CD4-positive, alpha-beta memory T cell (primary cell): ENCODE data around the gene ZNF691. TPM values are rescaled to one million over a fixed set of nuclear protein-coding genes. Genes with fewer than 3 reads are reported as not detected.

ENCODE experiments used
- CTCF ChIA-PET: fragments of 350-600 bp; sonication (Branson Sonifier 250); formaldehyde crosslinking; loops from one replicate; lab custom pipeline; 2021; ENCODE audit warnings: inconsistent platforms; ENCODE audit not compliant: partially characterized antibody; lab: Charles Lee
- POLR2A ChIA-PET: fragments of 350-600 bp; sonication (Branson Sonifier 250); formaldehyde crosslinking; loops from one replicate; lab custom pipeline; 2021; ENCODE audit not compliant: partially characterized antibody; lab: Charles Lee
- DNase-seq, 5 donors: peaks; one replicate each; pipeline versions ENCODE4 v3.0.0 to v3.0.0-alpha.2; 2020 to 2022; ENCODE audit warnings: mixed read lengths in 1 of 5
- H3K27ac ChIP-seq: one replicate; pipeline ENCODE4 v1.7.0; 2013; ENCODE audit warnings: low read depth, low read length
- H3K27me3 ChIP-seq: 2 replicates; pipeline ENCODE4 v1.7.0; 2013; ENCODE audit warnings: mild to moderate bottlenecking, low read length, moderate library complexity; ENCODE audit not compliant: insufficient read depth
- H3K36me3 ChIP-seq: 2 replicates; pipeline ENCODE4 v1.7.0; 2013; ENCODE audit warnings: mild to moderate bottlenecking, low read length, moderate library complexity; ENCODE audit not compliant: insufficient read depth
- H3K4me1 ChIP-seq: 2 replicates; pipeline ENCODE4 v1.7.0; 2013; ENCODE audit warnings: mild to moderate bottlenecking, low read length, moderate library complexity; ENCODE audit not compliant: insufficient read depth
- H3K4me3 ChIP-seq, 2 donors: one replicate each; pipeline ENCODE4 v1.7.0; 2013; ENCODE audit warnings: low read length in 2 of 2, mild to moderate bottlenecking in 1 of 2
- H3K9me3 ChIP-seq, 2 donors: one replicate each; pipeline ENCODE4 v1.7.0; 2013; ENCODE audit warnings: low read length in 2 of 2, control low read depth in 1 of 2; ENCODE audit not compliant: control insufficient read depth in 1 of 2
- H3K27ac Mint-ChIP-seq, 7 donors: one replicate each; pipeline ENCODE4 v1.8.0; 2020 to 2021; ENCODE audit warnings: mixed read lengths in 7 of 7, mild to moderate bottlenecking in 6 of 7, inconsistent platforms in 3 of 7, moderate library complexity in 3 of 7
- H3K27me3 Mint-ChIP-seq, 2 donors: one replicate each; pipeline ENCODE4 v1.8.0; 2020 to 2021; ENCODE audit warnings: mixed read lengths in 2 of 2
- H3K36me3 Mint-ChIP-seq, 2 donors: one replicate each; pipeline ENCODE4 v1.8.0; 2020 to 2021; ENCODE audit warnings: mixed read lengths in 2 of 2, inconsistent platforms in 1 of 2, mild to moderate bottlenecking in 1 of 2
- H3K4me1 Mint-ChIP-seq, 4 donors: one replicate each; pipeline ENCODE4 v1.8.0; 2020 to 2021; ENCODE audit warnings: mixed read lengths in 4 of 4, mild to moderate bottlenecking in 1 of 4
- H3K4me3 Mint-ChIP-seq, 8 donors: one replicate each; pipeline ENCODE4 v1.8.0; 2020 to 2021; ENCODE audit warnings: mixed read lengths in 8 of 8, mild to moderate bottlenecking in 7 of 8, moderate library complexity in 6 of 8, inconsistent platforms in 3 of 8
- H3K9me3 Mint-ChIP-seq, 8 donors: one replicate each; pipeline ENCODE4 v1.8.0; 2020 to 2021; ENCODE audit warnings: mixed read lengths in 8 of 8, mild to moderate bottlenecking in 5 of 8, inconsistent platforms in 3 of 8, moderate library complexity in 1 of 8
- intact Hi-C: fragments of 100-400 bp; cut with micrococcal nuclease; formaldehyde crosslinking; loops from one replicate; pipeline ENCODE4 v1.15.1; 2023
- polyA plus RNA-seq, 2 donors: library from polyadenylated mRNA; unstranded; fragments of 300-500 nt; fragmentation: Illumina TruSeq; gene quantifications; one replicate each; pipeline ENCODE4 v1.2.3, GENCODE V29; 2021
- total RNA-seq, 2 experiments: library from RNA; stranded (reverse); gene quantifications; one replicate each; pipeline ENCODE4 v1.2.3, GENCODE V29; 2021

ZNF691 gene, protein sequence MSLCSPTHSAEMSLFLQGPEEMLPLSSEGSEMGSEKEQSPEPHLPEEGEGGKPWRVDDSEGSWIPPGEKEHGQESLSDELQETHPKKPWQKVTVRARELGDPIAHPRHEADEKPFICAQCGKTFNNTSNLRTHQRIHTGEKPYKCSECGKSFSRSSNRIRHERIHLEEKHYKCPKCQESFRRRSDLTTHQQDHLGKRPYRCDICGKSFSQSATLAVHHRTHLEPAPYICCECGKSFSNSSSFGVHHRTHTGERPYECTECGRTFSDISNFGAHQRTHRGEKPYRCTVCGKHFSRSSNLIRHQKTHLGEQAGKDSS
- total RNA-seq, result 10 to 100 TPM; 17.3 to 18.8 TPM
- 1 to 10 TPM; 8.6 to 10.0 TPM for polyA plus RNA-seq

DNA sequence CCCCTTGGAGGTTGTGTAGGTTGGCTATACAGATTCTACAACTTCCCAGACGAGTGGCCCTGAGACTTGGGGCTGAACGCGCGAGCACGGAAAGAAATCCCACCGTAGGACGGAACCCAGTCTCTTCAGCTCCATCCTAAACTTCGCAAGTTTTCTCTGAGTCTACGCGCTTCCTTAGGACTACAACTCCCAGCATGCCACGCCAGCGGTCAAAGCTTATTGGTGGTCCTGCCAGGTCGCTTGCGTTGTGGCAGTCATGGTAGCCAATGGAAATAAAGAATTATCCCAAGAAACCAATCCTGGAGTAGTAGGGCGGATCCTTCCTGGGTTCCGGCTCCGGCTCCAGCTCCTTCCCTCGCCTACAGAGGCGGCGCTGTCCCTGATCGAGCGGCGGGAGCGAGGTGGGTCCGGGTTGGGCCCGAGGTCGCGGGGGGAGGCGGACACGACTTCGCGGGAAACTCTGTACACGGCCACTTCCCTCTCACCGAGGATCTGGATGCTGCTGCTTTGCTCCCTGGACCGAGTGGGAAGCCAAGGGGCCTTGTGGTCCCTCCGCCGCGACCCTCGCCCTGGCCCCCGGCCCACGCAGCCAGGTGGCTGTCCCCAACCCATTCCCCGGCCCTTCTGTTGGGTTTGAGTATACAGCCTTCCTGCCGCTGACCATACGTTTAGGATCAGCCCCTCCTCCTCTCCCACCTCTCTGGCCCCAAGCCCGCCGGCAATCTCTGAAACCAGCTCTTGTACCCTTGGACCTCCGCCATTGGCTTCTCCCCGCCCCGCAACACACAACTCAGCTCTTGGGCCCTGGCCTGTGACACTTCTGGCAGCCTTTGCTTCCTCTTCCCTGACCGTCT lies at the start of gene ZNF691:
ZNF691 (plus strand) TSS at position 357 of the 854 bp plus-strand sequence. CDS start 3,046 bp downstream, outside the sequence.
- Mint-ChIP-seq H3K4me3 (peak within 1 kb of the TSS; percentile 91 to 98 (median 96)), H3K9me3 (peaks cover 0 to 2% (median 0%) of the 10 kb centered on the region in 8 donors), H3K36me3 (peaks cover 29 to 35% of the 10 kb centered on the region in 2 donors), H3K4me1 (peaks cover 27 to 38% (median 35%) of the 10 kb centered on the region in 4 donors), H3K27ac (peak within 1 kb of the TSS; percentile 59 to 95 (median 86)), H3K27me3 (no peaks in the 10 kb centered on the region)
- Histone ChIP-seq H3K27me3 (no peaks in the 10 kb centered on the region), H3K9me3 (no peaks in the 10 kb centered on the region), H3K27ac (peak within 1 kb of the TSS; percentile 72), H3K4me3 (peak within 1 kb of the TSS; percentile 74 to 84), H3K36me3 (peaks cover 6% of the 10 kb centered on the region), H3K4me1 (peaks cover 23% of the 10 kb centered on the region)
- POLR2A ChIA-PET, result interaction anchor here (0.5 to 6.4 kb wide), 16 partner anchors 11 to 608 kb away, joined by 3 to 58 read pairs (median 4); partner anchors contain the start of genes C1orf50, CCDC30, ERMAP and HYI
- DNase-seq, result peak; percentile 88 to 94 (median 89)
- intact Hi-C loops, result loop anchor here (1.0 to 5.0 kb wide), 6 partner anchors 30 to 1484 kb away; partner anchors contain the start of genes C1orf50, CFAP57, EBNA1BP2 and FOXO6
- CTCF ChIA-PET, result interaction anchor here (0.7 to 3.4 kb wide), 21 partner anchors 8 to 306 kb away, joined by 3 to 27 read pairs (median 3); partner anchors contain the start of genes C1orf50, ERMAP and P3H1

DNA sequence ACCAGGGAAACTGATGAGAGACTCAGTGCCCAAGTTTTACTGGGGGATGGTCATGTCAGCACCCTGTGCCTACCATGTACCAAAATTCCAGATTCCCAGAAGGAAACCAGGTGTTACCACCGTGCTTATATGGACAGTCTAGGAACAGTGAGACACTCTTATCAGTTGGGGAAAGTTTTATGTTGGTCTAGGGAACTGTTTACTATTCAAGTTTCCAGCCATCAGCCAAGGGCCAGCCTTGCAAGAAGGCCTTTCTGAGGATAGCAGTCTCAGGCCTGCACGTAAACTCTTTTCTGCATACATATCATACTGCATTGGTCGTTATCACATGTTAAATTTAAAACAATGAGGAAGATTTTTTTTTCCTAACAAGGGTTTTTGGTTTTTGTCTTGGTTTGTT lies 49.0 kb upstream of the ZNF691 start:
- peaks cover 0 to 2% of the 10 kb centered on the region in 2 donors for H3K27me3 Mint-ChIP-seq
- no peaks in the 10 kb centered on the region for H3K4me1 Mint-ChIP-seq
- H3K27me3 ChIP-seq, result no peaks in the 10 kb centered on the region
- intact Hi-C loops, result no loop called here
- H3K36me3 ChIP-seq, result no peaks in the 10 kb centered on the region
- H3K27ac Mint-ChIP-seq, result no peak overlapping the region
- no peak overlapping the region for H3K4me3 ChIP-seq
- no peak overlapping the region for H3K27ac ChIP-seq
- no peak for DNase-seq
- no peaks in the 10 kb centered on the region for H3K9me3 Mint-ChIP-seq
- no peaks in the 10 kb centered on the region for H3K9me3 ChIP-seq
- no peaks in the 10 kb centered on the region for H3K36me3 Mint-ChIP-seq
- no peaks in the 10 kb centered on the region for H3K4me1 ChIP-seq
- no peak overlapping the region for H3K4me3 Mint-ChIP-seq
- CTCF ChIA-PET, result interaction anchor here (1.5 kb wide), 1 partner anchor 15 kb away, joined by 3 read pairs; no protein-coding TSS in a partner anchor
- POLR2A ChIA-PET, result no interaction called here

DNA sequence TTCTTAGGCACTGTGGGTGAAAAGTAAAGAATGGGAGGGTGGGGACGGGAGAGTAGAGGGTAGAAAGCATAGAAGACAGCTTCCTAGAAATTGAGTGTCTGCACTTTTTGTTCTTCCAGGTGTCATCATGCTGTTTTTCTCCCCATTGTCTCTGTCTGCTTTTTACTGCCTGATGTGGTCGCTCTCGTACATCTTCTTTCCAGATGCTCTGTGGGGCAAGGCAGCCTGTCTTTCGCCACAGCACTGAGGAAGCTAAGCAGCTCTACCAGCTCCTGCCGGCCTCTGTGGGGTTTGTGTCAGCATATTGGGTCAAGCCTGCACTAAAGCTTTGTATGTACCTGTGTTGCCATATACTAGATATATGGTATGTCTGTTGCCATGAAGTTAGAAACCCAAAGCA lies 48.4 kb upstream of the ZNF691 start:
- CTCF ChIA-PET, result interaction anchor here (1.5 kb wide), 1 partner anchor 15 kb away, joined by 3 read pairs; no protein-coding TSS in a partner anchor

DNA sequence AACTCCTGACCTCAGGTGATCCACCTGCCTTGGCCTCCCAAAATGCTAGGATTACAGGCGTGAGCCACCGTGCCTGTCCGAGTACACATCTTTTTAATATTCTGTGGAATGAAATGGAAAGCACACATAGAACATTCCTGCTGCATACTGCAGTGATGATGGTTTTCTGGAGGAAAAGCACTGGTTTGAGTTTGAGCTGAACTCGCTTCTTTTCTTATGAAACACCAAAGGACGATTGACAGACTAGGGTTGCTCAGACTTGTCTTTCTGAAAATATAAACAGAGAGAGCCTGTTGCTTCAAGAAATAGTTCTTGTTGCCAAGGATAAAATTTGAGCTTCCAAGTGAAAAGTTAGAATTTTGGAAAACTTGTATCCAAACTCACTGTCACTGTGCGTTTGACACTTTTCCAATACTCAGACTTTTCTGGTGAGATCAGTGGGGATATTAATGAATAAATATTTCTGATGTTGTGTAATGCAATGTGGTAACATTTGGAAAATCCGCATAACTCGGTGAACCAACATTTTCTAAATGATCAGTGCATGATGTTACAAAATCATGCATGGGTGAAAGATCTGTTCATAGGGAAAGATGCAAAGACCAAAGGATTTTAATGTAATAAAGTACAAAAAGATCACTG lies 44.5 kb upstream of the ZNF691 start:
- Histone ChIP-seq H3K4me3 (no peak overlapping the region), H3K9me3 (no peaks in the 10 kb centered on the region), H3K36me3 (no peaks in the 10 kb centered on the region), H3K27me3 (no peaks in the 10 kb centered on the region), H3K27ac (no peak overlapping the region), H3K4me1 (no peaks in the 10 kb centered on the region)
- Mint-ChIP-seq H3K4me1 (peaks cover 0 to 7% (median 2%) of the 10 kb centered on the region in 4 donors), H3K36me3 (peaks cover 12 to 13% of the 10 kb centered on the region in 2 donors), H3K27ac (no peak overlapping the region), H3K4me3 (no peak overlapping the region), H3K27me3 (peaks cover 0 to 2% of the 10 kb centered on the region in 2 donors), H3K9me3 (no peaks in the 10 kb centered on the region)
- ChIA-PET POLR2A (no interaction called here), CTCF (interaction anchor here (0.6 kb wide), 1 partner anchor 72 kb away, joined by 3 read pairs; no protein-coding TSS in a partner anchor)
- no peak for DNase-seq
- intact Hi-C loops, result no loop called here

More for the DNA sequence above, 48.4 kb upstream of the ZNF691 start:
- H3K4me3 Mint-ChIP-seq, result no peak overlapping the region
- Histone ChIP-seq H3K27ac (no peak overlapping the region), H3K27me3 (no peaks in the 10 kb centered on the region), H3K36me3 (no peaks in the 10 kb centered on the region), H3K4me3 (no peak overlapping the region), H3K9me3 (no peaks in the 10 kb centered on the region), H3K4me1 (no peaks in the 10 kb centered on the region)
- no peak overlapping the region for H3K27ac Mint-ChIP-seq
- DNase-seq, result no peak
- H3K4me1 Mint-ChIP-seq, result no peaks in the 10 kb centered on the region
- intact Hi-C loops, result no loop called here
- H3K36me3 Mint-ChIP-seq, result no peaks in the 10 kb centered on the region
- no peaks in the 10 kb centered on the region for H3K9me3 Mint-ChIP-seq
- POLR2A ChIA-PET, result no interaction called here
- peaks cover 0 to 2% of the 10 kb centered on the region in 2 donors for H3K27me3 Mint-ChIP-seq

DNA sequence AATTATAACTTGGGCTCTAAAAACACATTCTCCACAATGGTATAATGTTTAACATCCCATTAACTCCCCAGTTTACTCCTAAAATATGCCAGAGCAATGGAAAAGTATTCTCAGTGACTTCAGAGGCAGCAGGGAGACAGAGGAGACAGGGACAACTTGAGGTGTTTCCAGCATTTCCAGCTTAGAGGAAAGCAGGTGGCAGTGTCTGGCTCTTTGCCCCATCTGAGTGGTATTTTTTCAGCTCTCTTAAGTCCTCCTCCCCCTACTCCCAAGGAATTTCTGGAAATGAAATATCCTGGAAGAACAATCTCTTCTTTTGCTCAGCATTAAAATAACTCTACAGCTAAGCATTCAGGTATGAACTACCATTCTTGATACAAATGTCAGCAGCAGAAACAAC lies 40.2 kb upstream of the ZNF691 start:
- H3K4me3 Mint-ChIP-seq, result no peak overlapping the region
- intact Hi-C loops, result no loop called here
- no peak overlapping the region for H3K27ac Mint-ChIP-seq
- peaks cover 3 to 10% (median 6%) of the 10 kb centered on the region in 4 donors for H3K4me1 Mint-ChIP-seq
- H3K27me3 Mint-ChIP-seq, result no peaks in the 10 kb centered on the region
- H3K4me1 ChIP-seq, result peaks cover 7% of the 10 kb centered on the region
- H3K27me3 ChIP-seq, result no peaks in the 10 kb centered on the region
- POLR2A ChIA-PET, result interaction anchor here (1.9 to 2.6 kb wide), 2 partner anchors 10 to 39 kb away, joined by 7 to 8 read pairs; partner anchors contain the start of genes C1orf50, ERMAP and P3H1
- no peaks in the 10 kb centered on the region for H3K36me3 ChIP-seq
- CTCF ChIA-PET, result no interaction called here
- no peaks in the 10 kb centered on the region for H3K9me3 Mint-ChIP-seq
- H3K4me3 ChIP-seq, result no peak overlapping the region
- no peaks in the 10 kb centered on the region for H3K9me3 ChIP-seq
- no peak overlapping the region for H3K27ac ChIP-seq
- no peak for DNase-seq
- peaks cover 12 to 18% of the 10 kb centered on the region in 2 donors for H3K36me3 Mint-ChIP-seq

DNA sequence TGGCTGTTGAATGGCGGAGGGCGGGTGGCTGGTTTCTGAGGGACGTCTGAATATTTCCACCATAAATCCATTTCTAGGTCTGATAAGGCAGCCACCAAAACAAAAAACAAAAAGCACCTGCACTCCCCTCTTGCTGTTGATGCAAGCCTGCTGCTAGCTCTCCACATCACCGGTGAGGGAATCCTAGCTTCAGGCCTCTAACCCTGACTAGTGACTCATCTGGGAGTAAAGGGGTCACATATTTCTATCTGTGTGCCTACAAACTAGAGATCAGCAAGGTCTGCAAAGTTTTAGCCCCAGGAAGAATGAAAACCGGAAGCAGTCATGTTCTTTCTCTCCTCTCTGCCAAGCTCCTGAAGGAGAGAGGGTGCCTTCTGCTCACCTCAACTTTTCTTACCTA lies 39.8 kb upstream of the ZNF691 start:
- Histone ChIP-seq H3K4me1 (peaks cover 7% of the 10 kb centered on the region), H3K27ac (no peak overlapping the region), H3K36me3 (no peaks in the 10 kb centered on the region), H3K4me3 (no peak overlapping the region), H3K27me3 (no peaks in the 10 kb centered on the region), H3K9me3 (no peaks in the 10 kb centered on the region)
- Mint-ChIP-seq H3K36me3 (peaks cover 12 to 20% of the 10 kb centered on the region in 2 donors), H3K4me1 (peaks cover 3 to 10% (median 7%) of the 10 kb centered on the region in 4 donors), H3K27me3 (no peaks in the 10 kb centered on the region), H3K9me3 (no peaks in the 10 kb centered on the region), H3K27ac (peak overlapping the region in 1 of 7 donors; percentile 38), H3K4me3 (peak overlapping the region in 1 of 8 donors; percentile 5)
- ChIA-PET POLR2A (interaction anchor here (1.2 to 2.6 kb wide), 3 partner anchors 10 to 40 kb away, joined by 4 to 8 read pairs (median 7); partner anchors contain the start of genes C1orf50, ERMAP, P3H1 and TMEM269), CTCF (no interaction called here)
- intact Hi-C loops, result no loop called here
- DNase-seq, result no peak
